Bronchial epithelial cell (primary cell): ENCODE data around the gene GM2A. TPM values are rescaled to one million over a fixed set of nuclear protein-coding genes. Genes with fewer than 3 reads are reported as not detected.
A peak's percentile ranks its signal among the peaks of the same experiment; 100 is the strongest.

ENCODE experiments used
- DNase-seq: peaks from one replicate; pipeline ENCODE4 v3.0.0-alpha.2; 2010; ENCODE audit warnings: low read depth
- FAIRE-seq: peaks from 2 replicates; lab custom pipeline; 2011; peaks lifted over from hg19 to GRCh38; lab: Jason Lieb, UNC
- H3K27me3 ChIP-seq: 2 replicates; pipeline ENCODE4 v1.5.1; 2011; ENCODE audit warnings: low read length; ENCODE audit not compliant: control insufficient read depth, insufficient read depth
- H3K36me3 ChIP-seq: 2 replicates; pipeline ENCODE4 v1.5.1; 2011; ENCODE audit warnings: low read length; ENCODE audit not compliant: control insufficient read depth, insufficient read depth
- H3K4me3 ChIP-seq: 2 replicates; pipeline ENCODE4 v1.5.1; 2011; ENCODE audit warnings: mild to moderate bottlenecking, low read depth, low read length, control low read depth
- total RNA-seq: library from RNA; depleted of rRNA; stranded (reverse); fragments of >200 nt; gene quantifications from 2 replicates; pipeline ENCODE4 v1.2.1, GENCODE V29; 2014
- TF ChIP-seq, protein P1 (sequence below): IDR thresholded peaks from 2 replicates; pipeline ENCODE4 v1.5.1; 2011; ENCODE audit warnings: mild to moderate bottlenecking, moderate library complexity, low read length, control low read depth, inconsistent platforms; ENCODE audit not compliant: insufficient read depth, severe bottlenecking

The GM2A gene
- total RNA-seq, 1 donor from 2014 or later: 121 TPM

DNA sequence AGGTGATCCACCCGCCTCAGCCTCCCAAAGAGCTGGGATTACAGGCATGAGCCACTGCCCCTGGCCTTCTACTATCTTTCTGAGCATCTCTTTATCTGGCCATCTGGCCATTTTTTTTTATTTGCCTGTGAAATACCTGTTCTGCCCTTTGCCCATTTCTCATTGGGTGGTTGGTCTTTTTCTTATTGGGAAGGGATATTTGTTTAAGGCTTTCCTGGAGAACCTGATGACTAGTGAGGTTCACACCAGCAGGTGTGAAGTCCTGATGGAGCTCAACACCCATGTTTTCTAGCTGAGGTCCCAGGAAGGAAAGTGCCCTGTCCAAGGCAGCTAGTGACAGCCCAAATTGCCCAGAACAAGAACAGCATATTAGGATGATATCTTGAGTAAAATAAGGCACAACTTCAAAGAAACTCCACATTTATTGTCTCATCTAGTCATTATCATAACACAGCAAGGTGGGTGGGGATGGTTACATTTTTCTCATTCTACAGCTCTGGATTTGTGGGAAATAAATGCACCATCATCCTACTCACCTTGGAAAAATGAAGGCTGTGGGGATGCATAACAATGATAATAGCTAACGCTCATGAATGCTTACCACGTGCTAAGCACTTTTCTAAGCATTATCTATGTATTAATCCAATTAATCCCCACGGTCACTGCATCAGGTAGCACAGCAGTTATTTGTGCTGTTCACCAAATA lies 30.3 kb downstream of the GM2A start:
- no peaks in the 10 kb centered on the region for H3K27me3 ChIP-seq
- DNase-seq (no peak), FAIRE-seq (no peak)
- TF ChIP-seq, protein P1, sequence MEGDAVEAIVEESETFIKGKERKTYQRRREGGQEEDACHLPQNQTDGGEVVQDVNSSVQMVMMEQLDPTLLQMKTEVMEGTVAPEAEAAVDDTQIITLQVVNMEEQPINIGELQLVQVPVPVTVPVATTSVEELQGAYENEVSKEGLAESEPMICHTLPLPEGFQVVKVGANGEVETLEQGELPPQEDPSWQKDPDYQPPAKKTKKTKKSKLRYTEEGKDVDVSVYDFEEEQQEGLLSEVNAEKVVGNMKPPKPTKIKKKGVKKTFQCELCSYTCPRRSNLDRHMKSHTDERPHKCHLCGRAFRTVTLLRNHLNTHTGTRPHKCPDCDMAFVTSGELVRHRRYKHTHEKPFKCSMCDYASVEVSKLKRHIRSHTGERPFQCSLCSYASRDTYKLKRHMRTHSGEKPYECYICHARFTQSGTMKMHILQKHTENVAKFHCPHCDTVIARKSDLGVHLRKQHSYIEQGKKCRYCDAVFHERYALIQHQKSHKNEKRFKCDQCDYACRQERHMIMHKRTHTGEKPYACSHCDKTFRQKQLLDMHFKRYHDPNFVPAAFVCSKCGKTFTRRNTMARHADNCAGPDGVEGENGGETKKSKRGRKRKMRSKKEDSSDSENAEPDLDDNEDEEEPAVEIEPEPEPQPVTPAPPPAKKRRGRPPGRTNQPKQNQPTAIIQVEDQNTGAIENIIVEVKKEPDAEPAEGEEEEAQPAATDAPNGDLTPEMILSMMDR: no peak
- no peak overlapping the region for H3K4me3 ChIP-seq
- H3K36me3 ChIP-seq: no peaks in the 10 kb centered on the region

DNA sequence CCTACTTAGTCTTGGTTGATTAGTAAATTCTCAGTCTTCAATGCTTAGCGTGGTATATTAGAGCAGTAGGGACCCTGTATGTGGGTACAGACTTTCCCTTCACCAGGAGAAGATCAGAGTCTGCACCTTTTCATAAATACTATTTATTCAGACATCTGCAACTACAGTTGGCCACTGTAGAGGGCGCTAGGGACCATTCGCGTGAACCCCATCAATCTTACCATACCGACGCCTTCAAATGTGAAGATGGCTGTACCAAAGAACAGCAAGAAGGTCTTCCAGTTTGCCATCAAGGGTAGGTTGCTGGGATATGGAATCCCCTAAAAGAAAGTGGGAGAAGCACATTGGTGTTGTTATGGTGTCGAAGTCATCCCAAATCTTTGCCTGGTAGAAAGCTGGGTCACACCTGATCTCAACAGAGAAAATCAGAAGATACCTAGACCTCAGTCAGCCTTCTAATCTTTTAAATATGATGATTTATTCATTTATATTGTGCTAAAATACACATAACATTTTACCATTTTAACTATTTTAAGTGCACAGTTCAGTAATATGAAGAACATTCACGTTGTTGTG lies 31.5 kb downstream of the GM2A start:
- FAIRE-seq (no peak), DNase-seq (no peak)
- no peaks in the 10 kb centered on the region for H3K27me3 ChIP-seq
- no peak overlapping the region for H3K4me3 ChIP-seq
- H3K36me3 ChIP-seq: no peaks in the 10 kb centered on the region
- TF ChIP-seq, protein P1: peak; percentile 30

DNA sequence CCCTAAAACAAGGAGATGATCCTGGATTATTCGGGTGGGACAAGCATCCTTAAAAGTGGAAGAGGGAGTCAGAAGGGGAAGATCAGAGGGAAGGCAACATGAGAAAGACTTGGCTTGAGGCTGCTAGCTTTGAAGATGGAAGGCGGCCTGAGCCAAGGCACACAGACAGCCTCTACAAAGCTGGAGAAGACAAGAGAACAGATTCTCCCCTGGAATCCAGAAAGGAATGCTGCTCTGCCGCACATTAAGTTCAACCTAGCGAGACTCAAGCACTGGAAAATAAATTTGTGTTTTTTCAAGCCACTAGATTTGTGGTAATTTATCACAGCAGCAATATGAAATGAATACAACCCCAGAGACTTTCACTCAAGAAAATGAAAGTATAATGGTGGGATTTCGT lies 32.7 kb downstream of the GM2A start:
- no peak for DNase-seq
- FAIRE-seq: no peak
- no peak overlapping the region for H3K4me3 ChIP-seq
- no peaks in the 10 kb centered on the region for H3K27me3 ChIP-seq
- TF ChIP-seq, protein P1: no peak
- H3K36me3 ChIP-seq: no peaks in the 10 kb centered on the region

DNA sequence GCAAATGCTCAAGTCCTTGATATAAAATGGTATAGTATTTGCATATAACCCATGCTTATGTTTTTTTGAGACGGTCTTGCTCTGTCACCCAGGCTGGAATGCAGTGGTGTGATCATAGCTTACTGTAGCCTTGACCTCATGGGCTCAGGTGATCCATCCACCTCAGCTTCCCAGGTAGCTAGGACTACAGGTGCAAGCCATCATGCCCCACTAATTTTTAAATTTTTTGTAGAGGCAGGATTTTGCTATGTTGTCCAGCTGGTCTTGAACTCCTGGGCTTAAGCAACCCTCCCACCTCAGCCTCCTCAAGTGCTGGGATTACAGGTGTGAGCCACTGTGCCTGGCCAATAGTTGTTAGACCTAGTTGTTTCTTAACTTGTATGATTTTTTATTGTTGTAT lies 33.3 kb downstream of the GM2A start:
- FAIRE-seq: no peak
- TF ChIP-seq, protein P1: no peak
- no peak overlapping the region for H3K4me3 ChIP-seq
- no peaks in the 10 kb centered on the region for H3K36me3 ChIP-seq
- no peak for DNase-seq
- no peaks in the 10 kb centered on the region for H3K27me3 ChIP-seq

DNA sequence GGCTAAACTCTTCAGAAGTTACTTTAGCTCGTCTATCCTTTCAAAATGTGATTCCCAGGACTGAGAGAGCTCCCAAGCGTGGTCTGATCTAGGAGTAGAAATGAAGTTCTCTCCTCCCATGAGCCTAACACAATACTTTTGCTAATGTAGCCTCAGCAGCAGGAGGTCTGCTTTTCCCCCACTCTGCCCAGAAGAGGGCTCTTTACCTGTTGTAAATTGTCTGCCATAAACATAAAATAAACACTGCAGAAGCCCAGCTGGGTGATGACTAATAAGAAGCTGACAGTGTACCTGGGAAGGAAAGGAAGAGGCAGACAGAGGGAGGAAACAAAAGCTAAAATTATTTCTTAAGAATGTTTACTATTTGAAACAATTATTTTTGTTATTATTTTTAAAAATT lies 35.2 kb downstream of the GM2A start:
- no peak overlapping the region for H3K4me3 ChIP-seq
- FAIRE-seq (no peak), DNase-seq (peak; percentile 77)
- H3K36me3 ChIP-seq: no peaks in the 10 kb centered on the region
- TF ChIP-seq, protein P1: peak; percentile 12
- no peaks in the 10 kb centered on the region for H3K27me3 ChIP-seq

DNA sequence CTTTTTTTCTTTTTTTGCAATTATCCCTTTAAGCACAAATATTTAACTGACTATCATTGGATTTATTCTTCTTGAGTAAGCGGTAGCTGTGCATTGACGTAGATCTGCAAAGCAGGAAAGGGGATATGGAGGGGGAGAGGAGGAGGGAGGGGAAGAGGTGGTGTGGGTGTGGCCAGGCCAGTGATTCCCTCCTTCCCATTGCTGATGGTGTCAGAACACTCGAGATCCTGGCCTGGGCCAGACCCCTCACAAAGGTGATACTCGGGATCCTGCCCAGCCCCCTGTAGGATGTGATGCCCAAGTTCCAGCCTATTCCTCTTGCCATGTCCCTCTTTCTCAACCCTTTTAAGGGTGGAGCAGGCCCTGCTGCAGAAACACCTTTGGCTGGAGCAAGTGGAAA lies 40.6 kb downstream of the GM2A start:
- Histone ChIP-seq H3K4me3 (no peak overlapping the region), H3K36me3 (no peaks in the 10 kb centered on the region), H3K27me3 (no peaks in the 10 kb centered on the region)
- TF ChIP-seq, protein P1: no peak
- FAIRE-seq (no peak), DNase-seq (no peak)
